Measurements from ENCODE around the gene TMEM163. TPM values are rescaled to one million over a fixed set of nuclear protein-coding genes. Genes with fewer than 3 reads are reported as not detected.

Gene TMEM163
- total RNA-seq, 2 experiments from 2014 or later: 0.08 to 0.10 TPM

DNA sequence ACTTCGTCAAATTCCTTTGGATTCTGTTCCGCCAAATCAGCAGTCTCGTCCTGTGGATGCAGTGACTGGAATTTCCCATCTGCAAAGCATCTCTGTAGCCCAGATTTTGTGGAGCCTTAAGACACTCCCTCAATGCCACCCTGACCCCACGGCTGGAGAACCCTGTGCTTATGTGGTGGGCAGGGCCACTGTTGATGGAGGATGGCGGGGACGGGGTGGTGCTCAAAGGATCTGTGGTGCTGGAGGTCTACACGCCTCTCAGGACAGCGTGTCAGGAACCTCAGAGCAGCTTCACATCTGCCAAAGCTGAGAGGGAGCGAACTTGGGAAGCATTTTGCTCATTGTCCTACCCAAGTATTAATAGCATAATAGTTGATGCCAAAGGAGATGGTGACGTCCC lies 264.8 kb downstream of the TMEM163 start:
- CTCF ChIA-PET: no interaction called here
- POLR2A ChIA-PET: no interaction called here

GRCh38 chr2:134453476-134453875 lies 265.3 kb downstream of the TMEM163 start:
- POLR2A ChIA-PET: no interaction called here
- CTCF ChIA-PET: interaction anchor here (1.0 to 1.6 kb wide), 2 partner anchors 42 to 465 kb away, joined by 3 to 5 read pairs; no protein-coding TSS in a partner anchor

DNA sequence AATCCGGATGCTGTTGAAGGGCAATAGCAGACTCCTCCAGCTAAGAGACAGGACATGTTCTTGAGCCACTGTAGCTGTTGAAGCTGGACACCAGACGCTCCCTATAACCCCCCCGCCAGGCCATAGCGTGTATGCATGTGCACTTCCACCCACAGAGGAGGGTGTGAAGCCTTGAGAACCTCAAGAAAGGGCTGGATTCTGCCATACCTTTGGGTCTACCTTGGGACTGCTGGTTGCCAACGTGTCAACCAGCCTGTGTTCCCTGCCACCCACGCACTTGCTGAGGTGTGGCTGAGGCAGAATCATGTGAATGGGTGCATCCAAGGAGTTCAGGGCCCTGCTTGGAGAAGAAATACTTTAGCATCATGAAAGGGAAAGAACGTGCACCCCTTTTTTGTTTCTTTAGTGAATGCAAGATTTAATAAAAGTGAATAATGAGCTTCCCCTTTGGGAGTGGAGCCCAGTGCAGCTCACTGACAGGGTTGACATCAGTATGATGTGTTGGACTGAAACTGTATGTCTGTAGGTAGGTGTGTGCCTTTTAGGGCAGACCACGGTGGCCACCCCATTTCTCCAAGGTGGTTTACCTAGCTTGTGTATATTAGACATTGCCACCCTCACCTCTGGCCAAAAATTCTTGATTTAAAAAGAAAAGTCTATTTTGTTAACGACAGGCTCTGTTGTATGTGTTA lies 266.6 kb downstream of the TMEM163 start:
- CTCF ChIA-PET: interaction anchor here (0.9 to 2.0 kb wide), 8 partner anchors 11 to 465 kb away, joined by 3 to 12 read pairs (median 4); no protein-coding TSS in a partner anchor
- POLR2A ChIA-PET: no interaction called here

DNA sequence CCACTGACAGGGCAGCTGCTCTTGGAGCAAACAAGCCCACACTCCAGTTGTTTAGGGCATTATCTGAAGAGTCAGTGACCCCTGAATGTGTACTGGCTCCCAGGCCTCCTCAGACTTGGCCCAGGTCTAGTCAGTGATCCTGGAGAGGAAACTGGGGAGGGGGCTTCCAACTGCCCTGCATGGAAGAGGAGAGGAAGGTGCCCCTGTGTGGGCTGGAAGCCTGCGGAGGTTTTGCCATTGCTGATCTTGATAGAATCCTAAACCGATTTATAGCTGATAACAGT lies 267.5 kb downstream of the TMEM163 start:
- ChIA-PET CTCF (interaction anchor here (0.6 to 2.0 kb wide), 24 partner anchors 9 to 1041 kb away, joined by 3 to 12 read pairs (median 3); no protein-coding TSS in a partner anchor), POLR2A (interaction anchor here (0.6 kb wide), 1 partner anchor 940 kb away, joined by 4 read pairs; no protein-coding TSS in a partner anchor)

GRCh38 chr2:134449751-134450513 lies 268.9 kb downstream of the TMEM163 start:
- ChIA-PET POLR2A (no interaction called here), CTCF (interaction anchor here (0.5 to 2.0 kb wide), 14 partner anchors 8 to 444 kb away, joined by 3 to 12 read pairs (median 3); no protein-coding TSS in a partner anchor)

DNA sequence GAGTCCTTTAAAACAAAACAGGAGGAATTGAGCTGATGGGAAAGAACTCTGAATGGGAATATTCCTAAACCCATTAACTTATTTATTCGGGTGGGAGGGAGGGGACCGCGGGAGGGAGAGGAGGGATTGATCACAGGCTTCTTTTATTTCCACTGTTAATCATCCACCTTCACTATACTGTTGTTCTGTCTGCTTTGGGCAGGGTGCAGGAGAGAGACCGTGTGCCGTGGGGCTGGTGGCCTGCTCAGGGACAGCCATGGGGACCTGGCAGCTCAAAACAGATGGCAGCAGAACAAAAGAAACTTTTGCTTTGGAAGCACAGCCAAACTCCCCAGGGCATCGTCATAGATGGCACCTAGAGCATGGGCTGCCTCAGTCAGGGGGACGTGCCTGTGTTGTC lies 269.6 kb downstream of the TMEM163 start:
- POLR2A ChIA-PET: no interaction called here

DNA sequence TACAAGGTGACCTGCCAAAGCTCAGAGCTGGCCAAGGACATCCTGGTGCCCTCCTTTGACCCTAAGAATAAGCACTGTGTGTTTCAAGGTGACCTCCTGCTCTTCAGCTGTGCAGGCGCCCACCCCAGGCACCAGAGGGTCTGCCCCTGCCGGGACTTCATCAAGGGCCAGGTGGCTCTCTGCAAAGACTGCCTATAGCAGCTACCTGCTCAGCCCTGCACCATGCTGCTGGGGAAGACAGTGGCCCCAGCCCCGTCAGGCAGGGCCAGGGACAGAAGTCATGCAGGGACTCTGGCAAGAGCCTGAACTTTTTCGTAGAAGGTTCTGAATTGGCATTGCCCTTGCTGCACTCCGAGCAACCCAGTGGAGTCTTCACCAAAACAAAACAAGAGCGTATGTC lies 270.1 kb downstream of the TMEM163 start:
- CTCF ChIA-PET: no interaction called here

More for the DNA sequence above, 269.6 kb downstream of the TMEM163 start:
- CTCF ChIA-PET: interaction anchor here (0.5 kb wide), 1 partner anchor 18 kb away, joined by 3 read pairs; no protein-coding TSS in a partner anchor

GRCh38 chr2:134447669-134448068 lies 271.1 kb downstream of the TMEM163 start:
- CTCF ChIA-PET: no interaction called here
- POLR2A ChIA-PET: no interaction called here

More for the DNA sequence above, 270.1 kb downstream of the TMEM163 start:
- POLR2A ChIA-PET: no interaction called here

- ChIA-PET POLR2A (no interaction called here), CTCF (no interaction called here)
Measured at GRCh38 chr2:134446383-134447017, 272.3 kb downstream of the TMEM163 start.

GRCh38 chr2:134445985-134446382 lies 272.8 kb downstream of the TMEM163 start:
- ChIA-PET CTCF (no interaction called here), POLR2A (no interaction called here)

GRCh38 chr2:134445116-134445515 lies 273.7 kb downstream of the TMEM163 start:
- POLR2A ChIA-PET: no interaction called here
- CTCF ChIA-PET: no interaction called here

DNA sequence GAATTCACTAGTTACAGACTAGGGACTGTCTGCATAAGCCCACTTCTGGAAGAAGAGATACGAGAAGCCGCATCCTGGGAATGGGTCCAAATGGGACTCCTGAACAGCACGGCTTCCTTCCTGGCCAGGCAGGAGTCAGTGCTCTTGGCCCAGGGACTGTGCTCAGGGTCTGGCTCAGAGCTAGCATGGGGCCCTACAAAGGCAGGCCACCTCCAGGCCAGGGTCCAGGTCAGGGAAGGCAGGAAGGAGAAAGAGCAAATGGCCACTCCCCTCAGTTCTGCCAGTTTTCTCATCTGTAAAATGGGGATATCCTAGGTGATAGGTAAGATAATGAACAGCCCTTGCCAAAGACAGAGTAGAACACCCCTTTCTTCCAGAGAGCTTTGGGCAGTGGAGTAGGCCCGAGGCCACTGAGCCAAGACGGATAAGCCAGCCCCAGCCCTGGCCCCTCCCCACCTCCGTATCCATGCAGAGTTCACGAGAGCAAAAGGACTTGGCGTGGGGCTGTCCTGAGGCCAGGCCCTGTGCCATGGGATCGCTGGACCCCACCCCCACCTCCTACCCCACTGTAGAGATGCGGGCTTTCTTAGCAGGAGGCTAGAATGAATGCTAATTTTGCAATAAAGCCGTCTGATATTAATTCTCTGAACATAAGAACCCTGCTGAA lies 274.9 kb downstream of the TMEM163 start:
- POLR2A ChIA-PET: no interaction called here
- CTCF ChIA-PET: no interaction called here

DNA sequence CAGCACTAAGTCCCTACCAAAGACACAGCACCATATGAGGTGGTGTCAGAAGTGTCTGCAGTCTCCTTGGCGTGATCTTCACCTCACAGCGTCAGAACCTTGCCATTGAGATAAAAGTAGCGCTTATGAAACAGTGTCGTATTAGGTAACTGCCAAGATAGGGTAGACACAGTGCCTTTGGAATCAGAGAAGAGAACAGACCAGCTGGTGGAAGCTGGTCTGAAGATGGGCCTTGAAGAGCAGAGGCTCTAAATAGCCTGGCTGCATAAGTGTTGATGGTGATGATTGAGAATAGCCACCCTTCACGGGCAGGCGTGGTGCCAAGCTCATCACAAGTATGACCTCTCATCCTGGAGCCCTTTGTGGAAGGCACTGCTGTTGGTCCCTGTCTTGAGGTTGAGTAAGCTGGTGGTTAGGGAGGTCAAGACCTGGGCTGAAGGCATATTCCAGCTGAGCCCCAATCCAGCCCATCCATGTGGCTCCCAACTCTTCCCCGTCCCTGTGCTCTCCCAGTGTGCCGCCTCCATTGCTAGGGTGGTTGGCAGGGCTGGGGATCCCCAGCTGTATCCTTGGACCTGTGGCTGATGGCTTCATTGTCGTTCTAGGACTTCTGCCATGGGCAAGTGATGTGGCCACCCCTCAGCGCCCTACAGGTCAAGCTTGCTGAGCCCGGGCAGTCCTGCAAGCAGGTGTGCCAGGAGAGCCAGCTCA lies 277.5 kb downstream of the TMEM163 start:
- CTCF ChIA-PET: interaction anchor here (1.3 to 2.1 kb wide), 2 partner anchors 10 to 11 kb away, joined by 4 to 7 read pairs; no protein-coding TSS in a partner anchor
- POLR2A ChIA-PET: no interaction called here

- POLR2A ChIA-PET: no interaction called here
- CTCF ChIA-PET: interaction anchor here (1.3 to 2.1 kb wide), 3 partner anchors 10 to 12 kb away, joined by 4 to 7 read pairs (median 7); no protein-coding TSS in a partner anchor
Measured at GRCh38 chr2:134440336-134440909, 278.4 kb downstream of the TMEM163 start.

DNA sequence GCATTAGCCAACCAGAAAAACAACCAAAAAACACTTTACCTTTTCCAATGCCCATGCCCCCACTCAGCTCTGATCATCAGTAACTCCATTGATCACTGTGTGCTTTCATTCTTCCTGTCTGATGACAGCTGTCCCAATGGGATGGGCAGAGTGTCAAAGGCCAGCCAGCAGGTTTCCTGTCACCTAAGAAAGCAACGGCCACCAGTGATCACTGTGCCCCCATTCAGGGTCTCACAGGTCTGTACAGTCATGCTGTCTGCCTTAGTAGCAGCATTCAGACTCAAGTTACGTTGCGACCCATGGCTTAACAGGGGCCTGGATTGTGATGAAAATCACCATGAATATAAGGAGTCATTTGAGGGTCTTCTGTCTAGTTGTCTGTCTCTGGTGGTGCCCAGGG lies 280.4 kb downstream of the TMEM163 start:
- POLR2A ChIA-PET: no interaction called here
- CTCF ChIA-PET: no interaction called here

GRCh38 chr2:134436706-134437105 lies 282.1 kb downstream of the TMEM163 start:
- ChIA-PET POLR2A (no interaction called here), CTCF (interaction anchor here (3.1 kb wide), 1 partner anchor 14 kb away, joined by 12 read pairs; no protein-coding TSS in a partner anchor)

- ChIA-PET POLR2A (no interaction called here), CTCF (interaction anchor here (3.1 kb wide), 1 partner anchor 15 kb away, joined by 12 read pairs; no protein-coding TSS in a partner anchor)
Measured at GRCh38 chr2:134435936-134436335, 282.9 kb downstream of the TMEM163 start.

DNA sequence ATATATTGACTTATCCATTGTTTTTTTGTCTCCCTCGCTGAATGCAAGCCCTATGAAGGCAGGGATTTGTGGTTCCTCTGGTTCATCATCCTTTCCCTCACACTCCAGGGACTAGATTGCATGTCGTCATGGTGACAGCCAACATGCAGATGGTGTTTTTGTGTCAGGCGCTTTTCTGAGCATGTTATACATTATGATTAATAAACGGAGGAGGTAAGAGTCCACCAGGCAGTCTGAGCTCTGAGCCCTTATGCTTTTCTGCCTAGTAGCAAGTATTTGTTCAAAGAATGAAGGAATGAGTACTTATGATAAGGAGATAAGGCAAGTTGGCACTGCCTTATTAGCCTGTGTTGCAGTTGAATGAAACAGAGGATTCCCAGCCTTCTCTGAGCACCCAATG lies 283.3 kb downstream of the TMEM163 start:
- ChIA-PET CTCF (interaction anchor here (3.1 kb wide), 1 partner anchor 16 kb away, joined by 12 read pairs; no protein-coding TSS in a partner anchor), POLR2A (no interaction called here)

DNA sequence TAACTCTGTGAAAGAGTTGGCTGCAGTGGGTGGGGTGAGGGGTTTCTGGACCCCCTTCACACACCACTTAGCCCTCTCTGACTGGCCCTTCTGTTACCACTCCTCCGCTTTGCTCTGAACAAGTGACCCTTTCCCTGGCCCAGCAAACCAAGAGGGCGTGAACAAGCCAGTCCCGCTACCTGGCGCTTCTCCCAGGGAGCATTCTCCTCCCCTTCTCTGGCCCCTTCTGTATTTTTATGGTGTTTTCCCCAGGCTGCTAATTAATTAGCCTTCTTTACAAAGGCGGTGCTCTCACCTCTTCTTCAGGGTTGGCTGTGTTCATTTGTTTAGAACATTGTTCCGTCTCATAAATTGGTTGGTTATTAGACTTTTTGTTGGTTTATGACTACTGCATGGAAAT lies 284.8 kb downstream of the TMEM163 start:
- CTCF ChIA-PET: no interaction called here

More for the DNA sequence above, 284.8 kb downstream of the TMEM163 start:
- POLR2A ChIA-PET: no interaction called here

All from activated CD8-positive, alpha-beta memory T cell treated with anti-CD3 and anti-CD28 coated beads for 36 hours (primary cell).